Astrocyte (in vitro differentiated cells and primary cell): ENCODE measurements around the gene URM1. TPM values are rescaled to one million over a fixed set of nuclear protein-coding genes. Genes with fewer than 3 reads are reported as not detected.

Source experiments
- DNase-seq: peaks from one replicate; pipeline ENCODE4 v3.0.0-alpha.2; 2010; ENCODE audit warnings: low read depth
- FAIRE-seq: peaks from 2 replicates; lab custom pipeline; 2011; peaks lifted over from hg19 to GRCh38; lab: Jason Lieb, UNC
- H2AFZ ChIP-seq: 2 replicates; pipeline ENCODE4 v1.6.0; 2012; ENCODE audit warnings: low read depth, low read length, inconsistent platforms
- H3K27ac ChIP-seq: 2 replicates; pipeline ENCODE4 v1.5.1; 2011; ENCODE audit warnings: low read depth, low read length, inconsistent platforms
- H3K27me3 ChIP-seq: 2 replicates; pipeline ENCODE4 v1.6.0; 2011; ENCODE audit warnings: low read length, inconsistent platforms; ENCODE audit not compliant: insufficient read depth
- H3K36me3 ChIP-seq: 2 replicates; pipeline ENCODE4 v1.5.1; 2011; ENCODE audit warnings: low read length, inconsistent platforms; ENCODE audit not compliant: insufficient read depth
- H3K4me1 ChIP-seq: 2 replicates; pipeline ENCODE4 v1.5.1; 2011; ENCODE audit warnings: low read length, inconsistent platforms; ENCODE audit not compliant: insufficient read depth
- H3K4me2 ChIP-seq: 2 replicates; pipeline ENCODE4 v1.6.0; 2012; ENCODE audit warnings: low read length, inconsistent platforms
- H3K4me3 ChIP-seq: 2 replicates; pipeline ENCODE4 v1.5.1; 2011; ENCODE audit warnings: low read depth, mild to moderate bottlenecking, low read length, inconsistent platforms; ENCODE audit not compliant: insufficient read depth
- H3K79me2 ChIP-seq: 2 replicates; pipeline ENCODE4 v1.6.0; 2012; ENCODE audit warnings: mild to moderate bottlenecking, low read length, inconsistent platforms; ENCODE audit not compliant: insufficient read depth
- H3K9ac ChIP-seq: 2 replicates; pipeline ENCODE4 v1.6.0; 2012; ENCODE audit warnings: mild to moderate bottlenecking, low read length, inconsistent platforms
- H3K9me3 ChIP-seq: 2 replicates; pipeline ENCODE4 v1.5.1; 2012; ENCODE audit warnings: low read depth, mild to moderate bottlenecking, low read length, inconsistent platforms; ENCODE audit not compliant: insufficient read depth
- H4K20me1 ChIP-seq: 2 replicates; pipeline ENCODE4 v1.6.0; 2012; ENCODE audit warnings: low read length, inconsistent platforms; ENCODE audit not compliant: insufficient read depth
- H3K27ac Mint-ChIP-seq: one replicate; pipeline ENCODE4 v1.8.0; 2021; ENCODE audit warnings: mild to moderate bottlenecking, mixed read lengths; ENCODE audit not compliant: unreplicated experiment
- H3K27me3 Mint-ChIP-seq: one replicate; pipeline ENCODE4 v1.8.0; 2021; ENCODE audit warnings: low read depth, mixed read lengths; ENCODE audit not compliant: unreplicated experiment
- H3K36me3 Mint-ChIP-seq: one replicate; pipeline ENCODE4 v1.8.0; 2021; ENCODE audit warnings: low read depth, mixed read lengths; ENCODE audit not compliant: unreplicated experiment
- H3K4me1 Mint-ChIP-seq: one replicate; pipeline ENCODE4 v1.8.0; 2021; ENCODE audit warnings: low read depth, mixed read lengths; ENCODE audit not compliant: unreplicated experiment
- H3K4me3 Mint-ChIP-seq: one replicate; pipeline ENCODE4 v1.8.0; 2021; ENCODE audit warnings: mild to moderate bottlenecking, moderate library complexity, mixed read lengths; ENCODE audit not compliant: unreplicated experiment
- H3K9me3 Mint-ChIP-seq: one replicate; pipeline ENCODE4 v1.8.0; 2021; ENCODE audit warnings: mild to moderate bottlenecking, mixed read lengths; ENCODE audit not compliant: unreplicated experiment
- EZH2 ChIP-seq: IDR thresholded peaks from 2 replicates; pipeline ENCODE4 v1.6.1; 2012; ENCODE audit warnings: mild to moderate bottlenecking, low read length, inconsistent platforms; ENCODE audit not compliant: insufficient read depth
- total RNA-seq: library from RNA; stranded (reverse); gene quantifications from 2 replicates; pipeline ENCODE4 v1.2.1, GENCODE V29; 2021
- TF ChIP-seq, protein P1 (sequence below): IDR thresholded peaks from 2 replicates; pipeline ENCODE4 v1.5.1; 2011; ENCODE audit warnings: low read depth, mild to moderate bottlenecking, inconsistent platforms, low read length, moderate library complexity; ENCODE audit not compliant: insufficient read depth

The URM1 gene
- total RNA-seq, 1 donor from 2014 or later = 50.7 TPM

DNA sequence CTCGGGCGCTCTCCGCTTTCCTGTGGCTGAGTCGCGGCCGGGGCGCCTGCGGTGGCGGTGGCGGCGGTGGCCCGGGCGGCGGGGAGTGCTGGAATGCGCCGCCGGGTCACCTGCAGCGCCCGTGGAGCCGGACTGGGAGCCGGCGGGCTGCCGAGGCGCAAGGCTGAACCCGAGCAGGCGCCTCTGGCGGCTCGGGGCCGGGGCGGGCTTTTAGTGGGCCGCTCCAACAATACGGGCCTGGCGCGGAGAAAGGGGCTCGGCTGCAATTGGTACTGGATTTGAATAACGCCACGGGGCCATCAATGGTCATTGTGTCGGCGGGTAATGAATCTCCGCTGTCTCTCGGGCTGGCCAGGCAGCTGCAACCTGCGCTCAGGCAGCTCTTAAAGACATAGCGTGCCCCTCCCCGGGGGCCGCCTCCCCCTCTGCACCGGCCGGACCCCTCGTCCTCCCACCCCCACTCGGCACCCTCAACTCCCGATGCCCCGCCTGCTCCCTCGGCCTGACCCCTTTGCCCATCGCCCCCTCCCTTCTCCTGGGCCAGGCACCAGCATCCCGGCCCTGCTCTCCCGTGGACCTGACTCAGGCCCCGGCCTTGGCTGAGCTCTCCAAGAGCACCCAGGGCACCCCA, 22.1 kb downstream of the URM1 start:
- H3K4me1 Mint-ChIP-seq = peaks cover 12% of the 10 kb centered on the region
- Histone ChIP-seq H3K4me1 (no peaks in the 10 kb centered on the region), H3K4me2 (peak overlapping the region; percentile 22), H3K9ac (no peak overlapping the region), H3K36me3 (peaks cover 8% of the 10 kb centered on the region), H3K27ac (no peak overlapping the region), H3K4me3 (no peak overlapping the region), H3K79me2 (no peaks in the 10 kb centered on the region), H3K9me3 (no peaks in the 10 kb centered on the region), H4K20me1 (peaks cover 50% of the 10 kb centered on the region), H3K27me3 (peaks cover 45% of the 10 kb centered on the region), H2AFZ (no peak overlapping the region)
- H3K36me3 Mint-ChIP-seq = peaks cover 13% of the 10 kb centered on the region
- no peak for DNase-seq
- no peak for FAIRE-seq
- H3K9me3 Mint-ChIP-seq = peaks cover 8% of the 10 kb centered on the region
- TF ChIP-seq, protein P1, sequence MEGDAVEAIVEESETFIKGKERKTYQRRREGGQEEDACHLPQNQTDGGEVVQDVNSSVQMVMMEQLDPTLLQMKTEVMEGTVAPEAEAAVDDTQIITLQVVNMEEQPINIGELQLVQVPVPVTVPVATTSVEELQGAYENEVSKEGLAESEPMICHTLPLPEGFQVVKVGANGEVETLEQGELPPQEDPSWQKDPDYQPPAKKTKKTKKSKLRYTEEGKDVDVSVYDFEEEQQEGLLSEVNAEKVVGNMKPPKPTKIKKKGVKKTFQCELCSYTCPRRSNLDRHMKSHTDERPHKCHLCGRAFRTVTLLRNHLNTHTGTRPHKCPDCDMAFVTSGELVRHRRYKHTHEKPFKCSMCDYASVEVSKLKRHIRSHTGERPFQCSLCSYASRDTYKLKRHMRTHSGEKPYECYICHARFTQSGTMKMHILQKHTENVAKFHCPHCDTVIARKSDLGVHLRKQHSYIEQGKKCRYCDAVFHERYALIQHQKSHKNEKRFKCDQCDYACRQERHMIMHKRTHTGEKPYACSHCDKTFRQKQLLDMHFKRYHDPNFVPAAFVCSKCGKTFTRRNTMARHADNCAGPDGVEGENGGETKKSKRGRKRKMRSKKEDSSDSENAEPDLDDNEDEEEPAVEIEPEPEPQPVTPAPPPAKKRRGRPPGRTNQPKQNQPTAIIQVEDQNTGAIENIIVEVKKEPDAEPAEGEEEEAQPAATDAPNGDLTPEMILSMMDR = no peak
- peak; percentile 71 for TF ChIP-seq EZH2
- H3K4me3 Mint-ChIP-seq = peak overlapping the region; percentile 50
- peaks cover 51% of the 10 kb centered on the region for H3K27me3 Mint-ChIP-seq
- peak overlapping the region; percentile 34 for H3K27ac Mint-ChIP-seq

DNA sequence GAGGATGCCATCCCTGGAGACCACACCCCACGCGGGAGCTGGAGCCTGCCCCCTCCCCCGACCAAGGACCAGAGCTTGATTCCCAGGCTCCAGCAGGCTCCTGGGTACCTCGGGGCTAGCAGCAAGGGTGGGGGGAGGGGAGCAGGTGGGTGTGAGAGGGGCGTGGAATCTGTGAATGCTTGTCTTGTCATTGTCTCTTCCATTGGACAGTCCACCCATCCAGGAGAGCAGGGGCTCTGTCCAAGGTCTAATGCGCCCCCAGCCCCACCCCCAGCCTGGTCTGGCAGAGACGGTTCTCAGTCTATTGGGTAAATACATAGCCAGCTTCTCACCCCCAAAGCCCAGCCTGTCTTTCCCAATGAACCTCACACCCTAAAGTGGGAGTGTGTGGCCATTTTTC, 22.8 kb downstream of the URM1 start:
- Mint-ChIP-seq H3K27me3 (peaks cover 51% of the 10 kb centered on the region), H3K4me1 (peaks cover 12% of the 10 kb centered on the region), H3K36me3 (peaks cover 11% of the 10 kb centered on the region), H3K9me3 (peaks cover 8% of the 10 kb centered on the region), H3K27ac (no peak overlapping the region), H3K4me3 (peak overlapping the region; percentile 78)
- no peak overlapping the region for H3K9ac ChIP-seq
- H4K20me1 ChIP-seq = peaks cover 45% of the 10 kb centered on the region
- H3K79me2 ChIP-seq = no peaks in the 10 kb centered on the region
- no peak overlapping the region for H2AFZ ChIP-seq
- no peak overlapping the region for H3K4me2 ChIP-seq
- no peaks in the 10 kb centered on the region for H3K4me1 ChIP-seq
- no peaks in the 10 kb centered on the region for H3K9me3 ChIP-seq
- no peak overlapping the region for H3K27ac ChIP-seq
- no peak for FAIRE-seq
- H3K27me3 ChIP-seq = peaks cover 45% of the 10 kb centered on the region
- peaks cover 3% of the 10 kb centered on the region for H3K36me3 ChIP-seq
- no peak for DNase-seq
- no peak for TF ChIP-seq EZH2
- TF ChIP-seq, protein P1 = no peak
- no peak overlapping the region for H3K4me3 ChIP-seq
